ENCODE measurements around the gene ZG16. TPM values are rescaled to one million over a fixed set of nuclear protein-coding genes. Genes with fewer than 3 reads are reported as not detected.

The ZG16 gene
- total and polyA plus RNA-seq, 2 experiments from 2014 or later = 2.7 to 3.0 TPM

DNA sequence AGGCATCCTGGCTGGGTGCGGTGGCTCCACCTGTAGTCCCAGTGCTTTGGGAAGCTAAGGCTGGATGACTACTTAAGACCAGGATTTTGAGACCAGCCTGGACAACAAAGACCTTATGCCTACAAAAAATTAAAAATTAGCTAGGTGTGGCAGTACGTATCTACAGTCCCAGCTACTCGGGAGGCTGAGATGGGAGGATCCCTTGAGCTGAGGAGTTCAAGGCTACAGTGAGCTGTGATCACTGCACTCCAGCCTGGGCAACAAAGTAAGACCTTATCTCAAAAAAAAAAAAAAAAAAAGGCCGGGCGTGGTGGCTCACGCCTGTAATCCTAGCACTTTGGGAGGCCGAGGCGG is 48.3 kb downstream of the ZG16 start:
- H3K36me3 ChIP-seq (replicated peaks; ENCODE audit: insufficient read depth, low read depth) = no peaks in the 10 kb centered on the region
- DNase-seq (ENCODE audit: low spot score) = no peak
- H3K9me3 ChIP-seq (ENCODE audit: low read depth) = no peaks in the 10 kb centered on the region
- H2AFZ ChIP-seq = no peak overlapping the region
- no peak for TF ChIP-seq EZH2 (IDR thresholded peaks at IDR 0.05; ENCODE audit: borderline replicate concordance)
- no peak for TF ChIP-seq EZH2phosphoT487 (IDR thresholded peaks at IDR 0.05; ENCODE audit: low read depth, severe bottlenecking, unreplicated experiment)
- TF ChIP-seq CTCF (IDR thresholded peaks at IDR 0.05; ENCODE audit: poor library complexity) = no peak
- no peaks in the 10 kb centered on the region for H3K27me3 ChIP-seq
- H3K4me2 ChIP-seq = peak overlapping the region; percentile 71
- no peaks in the 10 kb centered on the region for H3K9me2 ChIP-seq (replicated peaks; ENCODE audit: insufficient read depth)
- peaks cover 64% of the 10 kb centered on the region for H3K79me2 ChIP-seq
- H3K4me1 ChIP-seq (ENCODE audit: insufficient read depth) = peaks cover 56% of the 10 kb centered on the region
- 90% methylated on average over 8 of the region's 8 CpGs for WGBS (ENCODE audit: low lambda C conversion rate, missing lambda C conversion rate)
- no peak overlapping the region for H3K4me3 ChIP-seq
- peak overlapping the region; percentile 91 for H3K27ac ChIP-seq
- peaks cover 3% of the 10 kb centered on the region for H4K20me1 ChIP-seq (ENCODE audit: insufficient read depth, poor library complexity, severe bottlenecking)

GRCh38 chr16:29830774-29831173 is 52.7 kb downstream of the ZG16 start:
- TF ChIP-seq EZH2 (IDR thresholded peaks at IDR 0.05; ENCODE audit: borderline replicate concordance) = no peak
- TF ChIP-seq EZH2phosphoT487 (IDR thresholded peaks at IDR 0.05; ENCODE audit: low read depth, severe bottlenecking, unreplicated experiment) = no peak
- TF ChIP-seq CTCF (IDR thresholded peaks at IDR 0.05; ENCODE audit: poor library complexity) = no peak
- no peaks in the 10 kb centered on the region for H4K20me1 ChIP-seq (ENCODE audit: insufficient read depth, poor library complexity, severe bottlenecking)
- WGBS (ENCODE audit: low lambda C conversion rate, missing lambda C conversion rate) = 96% methylated on average over 10 of the region's 11 CpGs
- no peak overlapping the region for H3K4me3 ChIP-seq
- H2AFZ ChIP-seq = no peak overlapping the region
- peak overlapping the region; percentile 92 for H3K27ac ChIP-seq
- peak overlapping the region; percentile 64 for H3K4me2 ChIP-seq
- peaks cover 29% of the 10 kb centered on the region for H3K79me2 ChIP-seq
- H3K36me3 ChIP-seq (replicated peaks; ENCODE audit: insufficient read depth, low read depth) = no peaks in the 10 kb centered on the region
- no peaks in the 10 kb centered on the region for H3K9me3 ChIP-seq (ENCODE audit: low read depth)
- H3K4me1 ChIP-seq (ENCODE audit: insufficient read depth) = peaks cover 20% of the 10 kb centered on the region
- DNase-seq (ENCODE audit: low spot score) = no peak
- H3K27me3 ChIP-seq = no peaks in the 10 kb centered on the region
- H3K9me2 ChIP-seq (replicated peaks; ENCODE audit: insufficient read depth) = no peaks in the 10 kb centered on the region

- DNase-seq (ENCODE audit: low spot score) = no peak
- no peaks in the 10 kb centered on the region for H3K9me3 ChIP-seq (ENCODE audit: low read depth)
- 82% methylated on average over 2 of the region's 2 CpGs for WGBS (ENCODE audit: low lambda C conversion rate, missing lambda C conversion rate)
- peaks cover 16% of the 10 kb centered on the region for H3K4me1 ChIP-seq (ENCODE audit: insufficient read depth)
- no peak overlapping the region for H3K27ac ChIP-seq
- TF ChIP-seq CTCF (IDR thresholded peaks at IDR 0.05; ENCODE audit: poor library complexity) (no peak), EZH2 (IDR thresholded peaks at IDR 0.05; ENCODE audit: borderline replicate concordance) (no peak), EZH2phosphoT487 (IDR thresholded peaks at IDR 0.05; ENCODE audit: low read depth, severe bottlenecking, unreplicated experiment) (no peak)
- no peak overlapping the region for H2AFZ ChIP-seq
- no peaks in the 10 kb centered on the region for H4K20me1 ChIP-seq (ENCODE audit: insufficient read depth, poor library complexity, severe bottlenecking)
- H3K9me2 ChIP-seq (replicated peaks; ENCODE audit: insufficient read depth) = no peaks in the 10 kb centered on the region
- H3K4me3 ChIP-seq = no peak overlapping the region
- no peaks in the 10 kb centered on the region for H3K36me3 ChIP-seq (replicated peaks; ENCODE audit: insufficient read depth, low read depth)
- no peaks in the 10 kb centered on the region for H3K27me3 ChIP-seq
- H3K4me2 ChIP-seq = no peak overlapping the region
- H3K79me2 ChIP-seq = peaks cover 23% of the 10 kb centered on the region
Measured at GRCh38 chr16:29831490-29831889, 53.4 kb downstream of the ZG16 start.

Small RNAs within 50 kb of the gene (small RNA-seq; reads per million reads assigned to genes)
- gene AC009133.6 (not detected), gene AC120114.4 (not detected)

Other genes with a start within 250 kb of the ZG16 start
- gene SPN, start 115.0 kb upstream of the ZG16 start, total RNA-seq = 0.03 and 0.08 TPM in 2 replicates
- gene SPN, start 115.0 kb upstream of the ZG16 start, polyA plus RNA-seq = 0.05 and 0.57 TPM in 2 replicates
- 217 and 222 TPM in 2 replicates for gene QPRT, start 99.1 kb upstream of the ZG16 start, total RNA-seq
- 340 and 371 TPM in 2 replicates for gene QPRT, start 99.1 kb upstream of the ZG16 start, polyA plus RNA-seq
- 0.10 TPM in 1 of 2 replicates, not detected in the other for gene C16orf54, start 32.3 kb upstream of the ZG16 start, total RNA-seq
- gene C16orf54, start 32.3 kb upstream of the ZG16 start, polyA plus RNA-seq = 0.16 and 0.52 TPM in 2 replicates
- gene KIF22, start 12.5 kb downstream of the ZG16 start, total RNA-seq = 42.6 and 43.3 TPM in 2 replicates
- gene KIF22, start 12.5 kb downstream of the ZG16 start, polyA plus RNA-seq = 42.5 and 44.5 TPM in 2 replicates
- gene MAZ, start 28.3 kb downstream of the ZG16 start, total RNA-seq = 123 and 132 TPM in 2 replicates
- 190 and 192 TPM in 2 replicates for gene MAZ, start 28.3 kb downstream of the ZG16 start, polyA plus RNA-seq
- gene PRRT2, start 33.9 kb downstream of the ZG16 start, total RNA-seq = 7.0 and 8.0 TPM in 2 replicates
- gene PRRT2, start 33.9 kb downstream of the ZG16 start, polyA plus RNA-seq = 11.1 and 23.9 TPM in 2 replicates
- 31.6 and 39.3 TPM in 2 replicates for gene PAGR1, start 37.9 kb downstream of the ZG16 start, total RNA-seq
- gene PAGR1, start 37.9 kb downstream of the ZG16 start, polyA plus RNA-seq = 48.5 and 53.4 TPM in 2 replicates
- 80.0 and 121 TPM in 2 replicates for gene MVP, start 42.2 kb downstream of the ZG16 start, total RNA-seq
- gene MVP, start 42.2 kb downstream of the ZG16 start, polyA plus RNA-seq = 140 and 146 TPM in 2 replicates
- 94.1 and 97.1 TPM in 2 replicates for gene CDIPT, start 85.0 kb downstream of the ZG16 start, total RNA-seq
- gene CDIPT, start 85.0 kb downstream of the ZG16 start, polyA plus RNA-seq = 143 and 147 TPM in 2 replicates
- 18.0 and 36.1 TPM in 2 replicates for gene SEZ6L2, start 121.3 kb downstream of the ZG16 start, total RNA-seq
- gene SEZ6L2, start 121.3 kb downstream of the ZG16 start, polyA plus RNA-seq = 39.9 and 45.8 TPM in 2 replicates
- 12.6 and 18.6 TPM in 2 replicates for gene ASPHD1, start 122.2 kb downstream of the ZG16 start, total RNA-seq
- gene ASPHD1, start 122.2 kb downstream of the ZG16 start, polyA plus RNA-seq = 35.5 and 40.0 TPM in 2 replicates
- gene KCTD13, start 148.0 kb downstream of the ZG16 start, total RNA-seq = 5.3 and 14.3 TPM in 2 replicates
- 18.8 and 23.5 TPM in 2 replicates for gene KCTD13, start 148.0 kb downstream of the ZG16 start, polyA plus RNA-seq
- 106 and 119 TPM in 2 replicates for gene TMEM219, start 183.8 kb downstream of the ZG16 start, total RNA-seq
- gene TMEM219, start 183.8 kb downstream of the ZG16 start, polyA plus RNA-seq = 175 and 189 TPM in 2 replicates
- gene TAOK2, start 195.6 kb downstream of the ZG16 start, total RNA-seq = 28.0 and 33.4 TPM in 2 replicates
- 24.3 and 24.5 TPM in 2 replicates for gene TAOK2, start 195.6 kb downstream of the ZG16 start, polyA plus RNA-seq
- gene HIRIP3, start 217.4 kb downstream of the ZG16 start, total RNA-seq = 10.6 and 12.4 TPM in 2 replicates
- 9.0 and 12.9 TPM in 2 replicates for gene HIRIP3, start 217.4 kb downstream of the ZG16 start, polyA plus RNA-seq
- gene INO80E, start 218.0 kb downstream of the ZG16 start, total RNA-seq = 61.2 and 99.9 TPM in 2 replicates
- 14.0 and 17.6 TPM in 2 replicates for gene INO80E, start 218.0 kb downstream of the ZG16 start, polyA plus RNA-seq
- 6.8 and 6.9 TPM in 2 replicates for gene DOC2A, start 232.8 kb downstream of the ZG16 start, total RNA-seq
- gene DOC2A, start 232.8 kb downstream of the ZG16 start, polyA plus RNA-seq = 11.4 and 13.0 TPM in 2 replicates
- gene C16orf92, start 244.9 kb downstream of the ZG16 start, total RNA-seq = not detected in 2 replicates
- not detected in 2 replicates for gene C16orf92, start 244.9 kb downstream of the ZG16 start, polyA plus RNA-seq